Central memory CD4-positive, alpha-beta T cell (primary cell): ENCODE measurements around the gene MFSD11.
"Not testable (repeated sequence)": the region's sequence is repeated elsewhere in the genome, so short reads cannot be mapped to it uniquely, and the experiment has no call there.

Source experiments
- DNase-seq: peaks from one replicate; pipeline ENCODE4 v3.0.0; 2022

MFSD11 gene

GRCh38 chr17:76709077-76709950 is 28.6 kb upstream of the MFSD11 start:
- no peak for DNase-seq

GRCh38 chr17:76709951-76710862 is 27.7 kb upstream of the MFSD11 start:
- not testable (repeated sequence) for DNase-seq

GRCh38 chr17:76710863-76711611 is 26.9 kb upstream of the MFSD11 start, which contains the start of gene MXRA7:
MXRA7 (minus strand) TSS chr17:76710965; CDS start chr17:76710946, 19 bp downstream.
- DNase-seq, result peak; percentile 34

GRCh38 chr17:76712321-76712720 is 25.6 kb upstream of the MFSD11 start:
- DNase-seq, result not testable (repeated sequence)

- DNase-seq, result no peak
Observed at GRCh38 chr17:76713765-76714164, 24.2 kb upstream of the MFSD11 start.

- no peak for DNase-seq
Observed at GRCh38 chr17:76714336-76714735, 23.6 kb upstream of the MFSD11 start.

- DNase-seq, result peak; percentile 60
Observed at GRCh38 chr17:76714822-76715495, 23.0 kb upstream of the MFSD11 start.

- DNase-seq, result no peak
Observed at GRCh38 chr17:76715496-76715830, 22.5 kb upstream of the MFSD11 start.

- peak; percentile 74 for DNase-seq
Observed at GRCh38 chr17:76716146-76716838, 21.6 kb upstream of the MFSD11 start.

GRCh38 chr17:76716839-76717215 is 21.1 kb upstream of the MFSD11 start:
- no peak for DNase-seq

GRCh38 chr17:76718516-76718915 is 19.4 kb upstream of the MFSD11 start:
- DNase-seq, result no peak

GRCh38 chr17:76720211-76720610 is 17.7 kb upstream of the MFSD11 start:
- no peak for DNase-seq

GRCh38 chr17:76720941-76721340 is 17.0 kb upstream of the MFSD11 start:
- no peak for DNase-seq

GRCh38 chr17:76721463-76721862 is 16.5 kb upstream of the MFSD11 start:
- DNase-seq, result no peak

GRCh38 chr17:76722279-76722678 is 15.6 kb upstream of the MFSD11 start:
- no peak for DNase-seq

GRCh38 chr17:76722977-76723376 is 14.9 kb upstream of the MFSD11 start:
- not testable (repeated sequence) for DNase-seq

GRCh38 chr17:76723812-76724211 is 14.1 kb upstream of the MFSD11 start:
- DNase-seq, result no peak

GRCh38 chr17:76725580-76726230 is 12.2 kb upstream of the MFSD11 start:
- DNase-seq, result peak; percentile 68

GRCh38 chr17:76726231-76726775 is 11.6 kb upstream of the MFSD11 start, which contains the start of gene JMJD6:
JMJD6 (minus strand) TSS chr17:76726606; CDS start chr17:76726475, 131 bp downstream.
- DNase-seq, result no peak
